ENCODE results near the gene HBA2.
"Not testable (repeated sequence)": the region's sequence is repeated elsewhere in the genome, so short reads cannot be mapped to it uniquely, and the experiment has no call there.

The HBA2 gene

DNA sequence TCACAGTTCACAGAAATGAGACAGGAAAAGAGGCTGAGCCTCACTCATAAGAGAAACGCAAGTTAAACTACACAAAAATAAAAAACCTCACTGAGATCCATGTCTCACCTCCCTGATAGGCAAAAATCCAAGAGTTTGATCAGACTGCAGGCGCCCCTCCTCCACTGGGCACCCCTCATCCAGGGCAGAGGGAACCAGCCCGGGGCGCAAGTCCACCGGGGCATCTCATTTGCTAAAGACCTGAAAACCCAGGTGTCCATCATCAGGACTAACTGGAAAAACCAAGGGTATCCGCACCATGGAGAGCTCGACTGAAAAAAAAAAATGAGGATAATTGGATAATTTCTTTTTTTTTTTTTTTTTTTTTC is 17.7 kb upstream of the HBA2 start:
- DNase-seq (ENCODE audit: low read depth in 2 of 2) = no peak

- DNase-seq (ENCODE audit: low read depth in 2 of 2) = no peak
Measured at GRCh38 chr16:159136-159849, 13.4 kb upstream of the HBA2 start.

- DNase-seq (ENCODE audit: low read depth in 2 of 2) = not testable (repeated sequence)
Measured at GRCh38 chr16:160242-160641, 12.4 kb upstream of the HBA2 start.

GRCh38 chr16:160691-161190 is 11.9 kb upstream of the HBA2 start:
- no peak for DNase-seq (ENCODE audit: low read depth in 2 of 2)

- DNase-seq (ENCODE audit: low read depth in 2 of 2) = no peak
Measured at GRCh38 chr16:162271-162991, 10.2 kb upstream of the HBA2 start.

- not testable (repeated sequence) for DNase-seq (ENCODE audit: low read depth in 2 of 2)
Measured at GRCh38 chr16:163139-163538, 9.5 kb upstream of the HBA2 start.

- not testable (repeated sequence) for DNase-seq (ENCODE audit: low read depth in 2 of 2)
Measured at GRCh38 chr16:163696-164095, 9.0 kb upstream of the HBA2 start.

GRCh38 chr16:164134-164823 is 8.4 kb upstream of the HBA2 start:
- DNase-seq (ENCODE audit: low read depth in 2 of 2) = not testable (repeated sequence)

GRCh38 chr16:164827-165538 is 7.7 kb upstream of the HBA2 start:
- no peak for DNase-seq (ENCODE audit: low read depth in 2 of 2)

DNA sequence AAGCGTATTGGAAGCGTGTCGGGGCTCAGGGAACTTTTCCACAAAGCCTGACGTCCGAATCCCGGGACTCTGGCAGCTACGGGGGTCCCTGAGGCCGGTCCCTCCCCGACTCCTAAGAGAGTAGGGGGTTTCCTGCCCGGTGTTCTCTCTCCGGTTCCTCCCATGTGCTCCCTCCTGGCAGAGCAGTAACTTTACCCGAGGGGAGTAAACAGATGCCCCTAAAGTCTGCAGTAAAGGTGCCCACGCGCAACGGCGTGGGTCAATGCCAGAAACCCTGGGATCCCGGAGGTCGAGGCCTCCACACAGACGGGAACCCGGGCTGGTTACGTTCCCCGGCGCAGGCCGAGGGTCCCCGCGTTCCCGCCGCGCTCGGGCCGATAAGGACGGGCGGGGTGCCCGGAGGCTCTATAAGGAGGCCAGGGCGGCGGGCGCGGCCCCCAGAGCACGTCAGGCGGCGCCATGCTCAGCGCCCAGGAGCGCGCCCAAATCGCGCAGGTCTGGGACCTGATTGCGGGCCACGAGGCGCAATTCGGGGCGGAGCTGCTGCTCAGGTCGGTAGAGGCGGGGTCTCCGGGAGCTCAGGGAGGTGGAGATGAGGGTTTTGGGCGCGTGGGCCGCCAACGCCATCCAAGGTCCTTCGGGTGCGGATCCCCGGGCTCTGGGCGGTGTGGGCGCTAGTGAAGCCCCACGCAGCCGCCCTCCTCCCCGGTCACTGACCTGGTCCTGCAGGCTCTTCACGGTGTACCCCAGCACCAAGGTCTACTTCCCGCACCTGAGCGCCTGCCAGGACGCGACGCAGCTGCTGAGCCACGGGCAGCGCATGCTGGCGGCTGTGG is 6.9 kb upstream of the HBA2 start, which contains the start of gene HBM:
Gene HBM (plus strand): TSS at position 440 of the 836 bp plus-strand sequence. CDS start 20 bp downstream, at position 460.
- DNase-seq (ENCODE audit: low read depth in 2 of 2) = no peak

GRCh38 chr16:166375-167121 is 6.1 kb upstream of the HBA2 start:
- no peak for DNase-seq (ENCODE audit: low read depth in 2 of 2)

DNA sequence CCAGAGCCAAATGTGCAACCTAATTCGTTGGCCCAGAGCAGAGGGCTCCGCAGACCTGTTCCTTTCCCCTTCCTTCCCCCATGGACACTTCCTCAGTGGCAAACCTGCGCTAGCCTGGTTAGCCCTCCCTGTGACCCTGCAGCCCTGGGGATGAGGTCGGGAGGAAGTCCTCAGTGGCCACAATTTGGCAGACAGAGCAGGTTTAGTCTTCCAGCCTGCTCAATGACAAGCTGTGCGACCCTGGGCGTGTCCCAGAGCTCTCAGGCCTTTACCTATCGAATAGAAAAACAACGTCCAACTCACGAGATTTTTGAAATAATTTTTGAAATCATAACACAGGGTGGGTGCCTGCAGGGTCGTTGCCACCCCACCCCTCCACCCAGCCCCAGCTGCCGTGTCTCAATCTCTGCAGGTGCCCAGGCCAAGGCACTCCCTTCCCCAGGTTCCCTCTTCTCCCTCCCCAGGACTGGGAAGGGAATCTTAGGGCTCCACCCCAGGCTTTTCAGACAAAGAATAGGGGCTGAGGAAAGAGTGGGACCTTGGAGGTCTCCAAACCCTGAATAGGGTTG is 5.5 kb upstream of the HBA2 start:
- DNase-seq (ENCODE audit: low read depth in 2 of 2) = no peak

DNA sequence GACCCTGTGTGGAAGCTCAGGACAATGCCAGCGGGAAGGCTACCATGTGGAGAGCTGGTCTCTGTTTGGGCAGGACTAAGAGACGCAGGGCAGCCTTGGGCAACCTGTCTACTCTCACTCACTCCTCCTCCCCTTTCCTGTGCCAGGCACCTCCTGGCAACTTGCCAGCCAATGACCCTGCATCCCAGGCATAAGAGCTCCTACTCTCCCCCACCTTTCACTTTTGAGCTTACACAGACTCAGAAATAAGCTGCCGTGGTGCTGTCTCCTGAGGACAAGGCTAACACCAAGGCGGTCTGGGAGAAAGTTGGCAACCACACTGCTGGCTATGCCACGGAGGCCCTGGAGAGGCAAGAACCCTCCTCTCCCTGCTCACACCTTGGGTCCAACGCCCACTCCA is 4.3 kb upstream of the HBA2 start:
- DNase-seq (ENCODE audit: low read depth in 2 of 2) = no peak

DNA sequence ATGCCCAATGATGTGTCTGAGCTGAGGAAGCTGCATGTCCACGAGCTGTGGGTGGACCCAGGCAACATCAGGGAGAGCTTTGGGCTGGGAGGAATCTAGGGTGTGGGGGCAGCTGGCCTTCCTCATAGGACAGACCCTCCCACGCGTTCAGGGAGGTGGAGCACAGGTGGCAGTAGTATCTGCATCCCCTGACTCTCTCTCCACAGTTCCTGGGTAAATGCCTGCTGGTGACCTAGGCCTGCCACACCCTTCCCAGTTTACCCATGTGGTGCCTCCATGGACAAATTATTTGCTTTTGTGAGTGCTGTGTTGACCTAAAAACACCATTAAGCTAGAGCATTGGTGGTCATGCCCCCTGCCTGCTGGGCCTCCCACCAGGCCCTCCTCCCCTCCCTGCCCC is 3.7 kb upstream of the HBA2 start:
- no peak for DNase-seq (ENCODE audit: low read depth in 2 of 2)

DNA sequence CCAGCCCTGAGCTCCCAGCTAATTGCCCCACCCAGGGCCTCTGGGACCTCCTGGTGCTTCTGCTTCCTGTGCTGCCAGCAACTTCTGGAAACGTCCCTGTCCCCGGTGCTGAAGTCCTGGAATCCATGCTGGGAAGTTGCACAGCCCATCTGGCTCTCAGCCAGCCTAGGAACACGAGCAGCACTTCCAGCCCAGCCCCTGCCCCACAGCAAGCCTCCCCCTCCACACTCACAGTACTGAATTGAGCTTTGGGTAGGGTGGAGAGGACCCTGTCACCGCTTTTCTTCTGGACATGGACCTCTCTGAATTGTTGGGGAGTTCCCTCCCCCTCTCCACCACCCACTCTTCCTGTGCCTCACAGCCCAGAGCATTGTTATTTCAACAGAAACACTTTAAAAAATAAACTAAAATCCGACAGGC is 2.6 kb upstream of the HBA2 start:
- not testable (repeated sequence) for DNase-seq (ENCODE audit: low read depth in 2 of 2)

DNA sequence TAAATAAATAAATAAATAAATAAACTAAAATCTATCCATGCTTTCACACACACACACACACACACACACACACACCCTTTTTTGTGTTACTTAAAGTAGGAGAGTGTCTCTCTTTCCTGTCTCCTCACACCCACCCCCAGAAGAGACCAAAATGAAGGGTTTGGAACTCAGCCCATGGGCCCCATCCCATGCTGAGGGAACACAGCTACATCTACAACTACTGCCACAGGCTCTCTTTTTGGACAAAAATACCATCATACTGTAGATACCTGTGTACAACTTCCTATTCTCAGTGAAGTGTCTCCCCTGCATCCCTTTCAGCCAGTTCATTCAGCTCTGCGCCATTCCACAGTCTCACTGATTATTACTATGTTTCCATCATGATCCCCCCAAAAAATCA is 1.9 kb upstream of the HBA2 start:
- DNase-seq (ENCODE audit: low read depth in 2 of 2) = no peak

DNA sequence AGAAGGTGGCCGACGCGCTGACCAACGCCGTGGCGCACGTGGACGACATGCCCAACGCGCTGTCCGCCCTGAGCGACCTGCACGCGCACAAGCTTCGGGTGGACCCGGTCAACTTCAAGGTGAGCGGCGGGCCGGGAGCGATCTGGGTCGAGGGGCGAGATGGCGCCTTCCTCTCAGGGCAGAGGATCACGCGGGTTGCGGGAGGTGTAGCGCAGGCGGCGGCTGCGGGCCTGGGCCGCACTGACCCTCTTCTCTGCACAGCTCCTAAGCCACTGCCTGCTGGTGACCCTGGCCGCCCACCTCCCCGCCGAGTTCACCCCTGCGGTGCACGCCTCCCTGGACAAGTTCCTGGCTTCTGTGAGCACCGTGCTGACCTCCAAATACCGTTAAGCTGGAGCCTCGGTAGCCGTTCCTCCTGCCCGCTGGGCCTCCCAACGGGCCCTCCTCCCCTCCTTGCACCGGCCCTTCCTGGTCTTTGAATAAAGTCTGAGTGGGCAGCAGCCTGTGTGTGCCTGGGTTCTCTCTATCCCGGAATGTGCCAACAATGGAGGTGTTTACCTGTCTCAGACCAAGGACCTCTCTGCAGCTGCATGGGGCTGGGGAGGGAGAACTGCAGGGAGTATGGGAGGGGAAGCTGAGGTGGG is 657 bp downstream of the HBA2 start:
- DNase-seq (ENCODE audit: low read depth in 2 of 2) = not testable (repeated sequence)

DNA sequence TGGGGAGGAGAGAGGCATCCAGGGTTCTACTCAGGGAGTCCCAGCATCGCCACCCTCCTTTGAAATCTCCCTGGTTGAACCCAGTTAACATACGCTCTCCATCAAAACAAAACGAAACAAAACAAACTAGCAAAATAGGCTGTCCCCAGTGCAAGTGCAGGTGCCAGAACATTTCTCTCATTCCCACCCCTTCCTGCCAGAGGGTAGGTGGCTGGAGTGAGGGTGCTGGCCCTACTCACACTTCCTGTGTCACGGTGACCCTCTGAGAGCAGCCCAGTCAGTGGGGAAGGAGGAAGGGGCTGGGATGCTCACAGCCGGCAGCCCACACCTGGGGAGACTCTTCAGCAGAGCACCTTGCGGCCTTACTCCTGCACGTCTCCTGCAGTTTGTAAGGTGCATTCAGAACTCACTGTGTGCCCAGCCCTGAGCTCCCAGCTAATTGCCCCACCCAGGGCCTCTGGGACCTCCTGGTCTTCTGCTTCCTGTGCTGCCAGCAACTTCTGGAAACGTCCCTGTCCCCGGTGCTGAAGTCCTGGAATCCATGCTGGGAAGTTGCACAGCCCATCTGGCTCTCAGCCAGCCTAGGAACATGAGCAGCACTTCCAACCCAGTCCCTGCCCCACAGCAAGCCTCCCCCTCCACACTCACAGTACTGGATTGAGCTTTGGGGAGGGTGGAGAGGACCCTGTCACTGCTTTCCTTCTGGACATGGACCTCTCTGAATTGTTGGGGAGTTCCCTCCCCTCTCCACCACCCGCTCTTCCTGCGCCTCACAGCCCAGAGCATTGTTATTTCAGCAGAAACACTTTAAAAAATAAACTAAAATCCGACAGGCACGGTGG is 1.5 kb downstream of the HBA2 start:
- not testable (repeated sequence) for DNase-seq (ENCODE audit: low read depth in 2 of 2)
